Activated T-helper 1 cell treated with anti-CD3 and anti-CD28 coated beads, Interleukin-12 subunit alpha, Interleukin-12 subunit beta, Interleukin-2, Interleukin-4 antibody, amounts not matched to agents 30 ng/mL and 10 ng/mL and 1 ng/mL, durations not matched to agents 14 hours and 24 hours and 36 hours (primary cell): ENCODE data around the gene VCL. TPM values are rescaled to one million over a fixed set of nuclear protein-coding genes. Genes with fewer than 3 reads are reported as not detected.
A peak's percentile ranks its signal among the peaks of the same experiment; 100 is the strongest.

Experiments used
- DNase-seq: peaks from one replicate; pipeline ENCODE4 v3.0.0; 2021; ENCODE audit warnings: low spot score
- H3K27ac Mint-ChIP-seq: one replicate; pipeline ENCODE4 v1.8.0; 2021; ENCODE audit warnings: mild to moderate bottlenecking, mixed read lengths
- H3K27me3 Mint-ChIP-seq: one replicate; pipeline ENCODE4 v1.8.0; 2022; ENCODE audit warnings: mild to moderate bottlenecking, moderate library complexity, mixed read lengths; ENCODE audit not compliant: insufficient read depth
- H3K36me3 Mint-ChIP-seq: one replicate; pipeline ENCODE4 v1.8.0; 2021; ENCODE audit warnings: low read depth, mixed read lengths
- H3K4me1 Mint-ChIP-seq: one replicate; pipeline ENCODE4 v1.8.0; 2021; ENCODE audit warnings: low read depth, mixed read lengths
- H3K4me3 Mint-ChIP-seq: one replicate; pipeline ENCODE4 v1.8.0; 2021; ENCODE audit warnings: mild to moderate bottlenecking, moderate library complexity, mixed read lengths
- H3K9me3 Mint-ChIP-seq: one replicate; pipeline ENCODE4 v1.8.0; 2021; ENCODE audit warnings: mixed read lengths
- intact Hi-C: fragments of 100-400 bp; cut with micrococcal nuclease; formaldehyde crosslinking; loops from one replicate; pipeline ENCODE4 v1.15.1; 2024
- total RNA-seq: library from RNA; stranded (reverse); gene quantifications from 2 replicates; pipeline ENCODE4 v1.2.3, GENCODE V29; 2022

The VCL gene
- total RNA-seq, 1 donor from 2014 or later, result 26.0 TPM

DNA sequence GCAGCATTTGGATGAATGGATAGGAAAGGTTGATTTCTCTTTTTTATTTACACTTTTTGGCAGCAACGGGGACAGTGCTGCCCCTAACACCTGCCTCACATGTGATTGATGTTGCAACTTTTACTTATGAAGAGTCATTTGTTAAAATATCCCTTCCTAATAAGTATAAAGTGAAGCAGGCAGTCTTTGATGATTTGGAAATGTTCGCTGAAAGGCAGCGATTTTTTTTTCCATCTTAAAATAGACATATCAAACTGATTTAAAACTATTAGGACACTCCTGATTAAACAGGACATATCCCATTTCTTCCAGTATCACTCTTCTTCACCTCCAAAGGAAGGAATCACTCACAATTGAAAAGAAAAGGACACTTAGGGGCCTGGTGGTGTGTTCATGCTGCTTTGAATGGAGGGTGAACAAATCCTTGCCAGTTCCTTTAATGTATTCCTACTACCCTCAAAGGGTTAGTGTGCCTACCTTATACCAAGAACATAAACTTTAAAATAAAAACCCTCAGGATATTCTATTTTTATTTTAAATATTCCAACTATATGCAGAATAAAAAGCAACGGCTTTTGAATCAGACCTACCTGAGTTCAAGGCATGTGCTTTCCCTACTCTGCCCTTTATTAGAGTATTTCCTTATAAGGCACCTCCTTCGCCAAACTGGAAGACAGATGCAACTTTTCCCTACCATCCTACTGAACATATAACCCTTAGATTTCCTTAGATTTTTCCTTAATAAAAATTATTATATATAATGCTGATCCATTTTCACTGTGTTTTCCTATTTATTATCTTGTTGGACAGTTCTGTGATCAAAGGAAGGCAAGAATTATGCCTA is 154.2 kb downstream of the VCL start:
- H3K36me3 Mint-ChIP-seq, result peaks cover 5% of the 10 kb centered on the region
- peak overlapping the region; percentile 69 for H3K27ac Mint-ChIP-seq
- no peak for DNase-seq
- intact Hi-C loops, result loop anchor here (1.0 to 5.0 kb wide), 11 partner anchors 24 to 1082 kb away; partner anchors contain the start of genes KAT6B, SAMD8, SEC24C and VDAC2
- H3K9me3 Mint-ChIP-seq, result no peaks in the 10 kb centered on the region
- H3K27me3 Mint-ChIP-seq, result no peaks in the 10 kb centered on the region
- H3K4me1 Mint-ChIP-seq, result peaks cover 28% of the 10 kb centered on the region
- H3K4me3 Mint-ChIP-seq, result no peak overlapping the region

GRCh38 chr10:74153123-74153522 is 155.2 kb downstream of the VCL start:
- Mint-ChIP-seq H3K36me3 (peaks cover 2% of the 10 kb centered on the region), H3K9me3 (no peaks in the 10 kb centered on the region), H3K27ac (no peak overlapping the region), H3K27me3 (no peaks in the 10 kb centered on the region), H3K4me1 (peaks cover 24% of the 10 kb centered on the region), H3K4me3 (peak overlapping the region; percentile 34)
- intact Hi-C loops, result loop anchor here (5.0 kb wide), 2 partner anchors 39 to 879 kb away; no protein-coding TSS in a partner anchor
- no peak for DNase-seq

DNA sequence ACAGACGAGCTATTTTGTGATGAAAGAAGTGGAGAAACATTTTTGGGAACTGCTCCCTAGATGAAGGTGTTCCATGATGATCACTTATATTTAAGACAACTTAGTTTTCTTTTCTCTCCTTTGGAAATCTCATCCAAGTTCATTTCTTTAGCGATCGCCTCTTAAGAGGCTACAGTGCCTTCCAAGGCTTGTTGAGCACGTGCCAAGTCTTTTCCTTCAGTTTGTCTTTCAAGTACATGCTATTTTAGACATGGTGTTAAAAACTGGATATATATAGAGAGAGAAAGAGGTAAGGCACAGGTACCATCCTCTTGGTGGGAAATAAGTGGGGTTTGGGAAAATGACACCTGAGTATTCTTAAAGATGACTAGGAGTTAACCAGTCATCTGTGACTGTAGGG is 155.8 kb downstream of the VCL start:
- no peak overlapping the region for H3K4me3 Mint-ChIP-seq
- intact Hi-C loops, result loop anchor here (5.0 kb wide), 2 partner anchors 39 to 879 kb away; no protein-coding TSS in a partner anchor
- no peak for DNase-seq
- H3K27ac Mint-ChIP-seq, result no peak overlapping the region
- no peaks in the 10 kb centered on the region for H3K27me3 Mint-ChIP-seq
- H3K36me3 Mint-ChIP-seq, result no peaks in the 10 kb centered on the region
- H3K4me1 Mint-ChIP-seq, result peaks cover 21% of the 10 kb centered on the region
- H3K9me3 Mint-ChIP-seq, result no peaks in the 10 kb centered on the region

GRCh38 chr10:74156919-74157289 is 159.0 kb downstream of the VCL start:
- Mint-ChIP-seq H3K36me3 (peaks cover 2% of the 10 kb centered on the region), H3K9me3 (no peaks in the 10 kb centered on the region), H3K27ac (no peak overlapping the region), H3K4me3 (no peak overlapping the region), H3K27me3 (no peaks in the 10 kb centered on the region), H3K4me1 (peaks cover 21% of the 10 kb centered on the region)
- intact Hi-C loops, result no loop called here
- no peak for DNase-seq

DNA sequence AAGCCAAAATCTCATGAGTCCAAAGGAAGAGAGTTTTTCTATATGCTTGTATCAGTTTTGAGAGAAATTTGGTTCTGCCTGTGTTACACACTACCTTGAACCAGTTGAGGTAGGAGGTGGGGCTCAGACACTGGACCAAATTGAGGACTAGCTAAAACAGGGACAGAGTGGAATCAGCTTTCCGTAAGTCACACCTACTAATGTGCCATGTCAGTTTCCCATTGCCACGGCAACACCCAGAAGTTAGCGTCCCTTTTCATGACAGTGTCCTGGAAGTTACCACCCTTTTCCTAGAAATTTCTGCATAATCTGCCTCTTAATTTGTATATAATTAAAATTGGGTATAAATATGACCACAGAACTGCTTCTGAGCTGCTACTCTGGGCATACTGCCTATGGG is 162.1 kb downstream of the VCL start:
- no peak overlapping the region for H3K27ac Mint-ChIP-seq
- H3K9me3 Mint-ChIP-seq, result no peaks in the 10 kb centered on the region
- peaks cover 10% of the 10 kb centered on the region for H3K4me1 Mint-ChIP-seq
- intact Hi-C loops, result no loop called here
- no peaks in the 10 kb centered on the region for H3K27me3 Mint-ChIP-seq
- no peak for DNase-seq
- H3K4me3 Mint-ChIP-seq, result no peak overlapping the region
- peaks cover 4% of the 10 kb centered on the region for H3K36me3 Mint-ChIP-seq

GRCh38 chr10:74163319-74164068 is 165.6 kb downstream of the VCL start:
- no peaks in the 10 kb centered on the region for H3K27me3 Mint-ChIP-seq
- peaks cover 7% of the 10 kb centered on the region for H3K4me1 Mint-ChIP-seq
- H3K27ac Mint-ChIP-seq, result no peak overlapping the region
- intact Hi-C loops, result no loop called here
- H3K36me3 Mint-ChIP-seq, result peaks cover 4% of the 10 kb centered on the region
- DNase-seq, result no peak
- no peaks in the 10 kb centered on the region for H3K9me3 Mint-ChIP-seq
- H3K4me3 Mint-ChIP-seq, result no peak overlapping the region

DNA sequence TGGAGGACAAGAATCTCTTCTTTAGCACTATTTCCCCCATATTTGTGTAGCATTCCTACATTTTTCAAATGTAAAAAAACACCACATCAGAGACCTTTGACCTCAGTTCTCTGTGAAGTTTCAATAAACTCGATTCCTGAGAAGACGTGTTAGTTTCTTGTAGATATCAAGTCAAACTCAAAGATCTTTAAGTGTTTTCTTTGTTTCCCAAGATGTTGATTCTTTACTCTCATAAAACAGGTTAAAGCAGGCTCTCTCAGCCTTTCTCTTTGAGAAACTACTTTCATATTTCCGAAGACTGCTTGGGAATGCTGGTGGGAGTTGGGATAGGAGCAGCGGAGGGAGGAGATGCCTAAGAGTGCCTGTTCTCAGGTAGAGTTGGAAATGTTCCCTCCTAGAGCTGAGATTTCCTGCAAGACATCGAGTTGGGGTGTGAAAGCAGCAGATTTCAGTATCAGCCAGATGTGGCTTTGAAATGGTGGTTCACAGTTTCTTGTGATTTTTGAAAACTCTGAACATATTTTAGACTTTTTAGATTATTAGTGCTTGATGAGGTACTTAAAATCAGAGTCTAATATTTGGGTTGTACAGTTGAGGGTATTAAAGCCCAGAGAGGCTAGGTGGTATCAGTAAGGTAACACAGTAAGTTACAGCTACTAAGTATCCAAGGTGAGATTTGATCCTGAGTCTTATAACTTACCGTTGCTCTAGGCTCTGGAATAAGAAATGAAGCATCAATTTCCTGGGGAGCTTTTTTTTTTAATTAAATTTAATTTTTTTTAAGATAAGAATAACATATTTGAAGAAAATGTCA is 167.0 kb downstream of the VCL start:
- DNase-seq, result no peak
- Mint-ChIP-seq H3K4me1 (peaks cover 16% of the 10 kb centered on the region), H3K27ac (no peak overlapping the region), H3K9me3 (no peaks in the 10 kb centered on the region), H3K27me3 (no peaks in the 10 kb centered on the region), H3K36me3 (peaks cover 4% of the 10 kb centered on the region), H3K4me3 (no peak overlapping the region)
- intact Hi-C loops, result no loop called here

DNA sequence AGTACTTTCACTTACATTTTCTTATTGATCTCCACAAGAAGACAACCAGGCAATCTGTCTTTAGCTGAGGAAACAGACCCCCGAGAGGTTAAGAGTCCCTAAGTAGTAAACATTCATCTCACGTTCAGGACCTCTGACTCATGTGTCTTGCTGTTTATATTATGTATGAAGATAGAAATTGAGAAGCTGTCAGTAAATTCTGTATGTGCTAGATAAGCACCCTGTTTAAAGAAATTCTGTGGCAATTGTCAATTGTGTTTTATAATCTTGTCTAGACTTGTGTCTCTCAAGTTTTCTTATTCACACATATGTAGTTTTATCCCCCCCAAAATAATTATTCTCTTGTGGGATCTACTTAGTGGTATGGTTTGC is 167.6 kb downstream of the VCL start:
- Mint-ChIP-seq H3K4me3 (no peak overlapping the region), H3K27ac (no peak overlapping the region), H3K9me3 (no peaks in the 10 kb centered on the region), H3K4me1 (peaks cover 16% of the 10 kb centered on the region), H3K27me3 (no peaks in the 10 kb centered on the region), H3K36me3 (peaks cover 4% of the 10 kb centered on the region)
- intact Hi-C loops, result no loop called here
- no peak for DNase-seq

- Mint-ChIP-seq H3K9me3 (no peaks in the 10 kb centered on the region), H3K4me3 (no peak overlapping the region), H3K36me3 (no peaks in the 10 kb centered on the region), H3K4me1 (peaks cover 16% of the 10 kb centered on the region), H3K27ac (no peak overlapping the region), H3K27me3 (no peaks in the 10 kb centered on the region)
- DNase-seq, result no peak
- intact Hi-C loops, result no loop called here
Observed at GRCh38 chr10:74167443-74167842, 169.5 kb downstream of the VCL start.

Other genes starting within 250 kb of the VCL start
- gene CHCHD1, start 216.1 kb upstream of the VCL start, total RNA-seq, result 30.9 and 33.5 TPM in 2 replicates
- 54.2 and 56.3 TPM in 2 replicates for gene ZSWIM8, start 212.5 kb upstream of the VCL start, total RNA-seq
- 51.7 and 53.2 TPM in 2 replicates for gene NDST2, start 186.5 kb upstream of the VCL start, total RNA-seq
- gene CAMK2G, start 123.6 kb upstream of the VCL start, total RNA-seq, result 15.9 and 18.7 TPM in 2 replicates
- 0.37 and 0.60 TPM in 2 replicates for gene PLAU, start 87.0 kb upstream of the VCL start, total RNA-seq
- 48.3 and 53.8 TPM in 2 replicates for gene AP3M1, start 152.7 kb downstream of the VCL start, total RNA-seq
- 47.4 and 50.8 TPM in 2 replicates for gene ADK, start 153.1 kb downstream of the VCL start, total RNA-seq